ENCODE results near the gene DMC1.

DNA sequence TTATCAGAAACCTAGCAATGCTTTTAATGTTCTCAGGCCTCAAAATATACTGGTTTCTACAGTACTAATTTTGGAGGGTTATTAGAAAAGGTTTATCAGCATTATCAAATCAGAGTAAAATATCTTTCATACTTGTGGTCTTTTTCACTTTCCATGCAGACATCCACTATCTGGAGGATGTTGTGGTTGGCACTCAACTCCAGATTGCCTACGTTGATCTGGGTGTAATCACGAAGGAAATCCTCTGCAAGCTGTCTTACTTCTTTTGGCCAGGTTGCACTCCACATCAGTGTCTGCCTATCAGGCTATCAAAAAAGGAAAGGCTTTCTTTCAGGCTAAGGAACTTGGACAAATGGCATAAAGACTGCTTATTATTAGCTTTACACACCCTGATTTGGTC, 75.5 kb downstream of the DMC1 start:
- TF ChIP-seq, protein P1, sequence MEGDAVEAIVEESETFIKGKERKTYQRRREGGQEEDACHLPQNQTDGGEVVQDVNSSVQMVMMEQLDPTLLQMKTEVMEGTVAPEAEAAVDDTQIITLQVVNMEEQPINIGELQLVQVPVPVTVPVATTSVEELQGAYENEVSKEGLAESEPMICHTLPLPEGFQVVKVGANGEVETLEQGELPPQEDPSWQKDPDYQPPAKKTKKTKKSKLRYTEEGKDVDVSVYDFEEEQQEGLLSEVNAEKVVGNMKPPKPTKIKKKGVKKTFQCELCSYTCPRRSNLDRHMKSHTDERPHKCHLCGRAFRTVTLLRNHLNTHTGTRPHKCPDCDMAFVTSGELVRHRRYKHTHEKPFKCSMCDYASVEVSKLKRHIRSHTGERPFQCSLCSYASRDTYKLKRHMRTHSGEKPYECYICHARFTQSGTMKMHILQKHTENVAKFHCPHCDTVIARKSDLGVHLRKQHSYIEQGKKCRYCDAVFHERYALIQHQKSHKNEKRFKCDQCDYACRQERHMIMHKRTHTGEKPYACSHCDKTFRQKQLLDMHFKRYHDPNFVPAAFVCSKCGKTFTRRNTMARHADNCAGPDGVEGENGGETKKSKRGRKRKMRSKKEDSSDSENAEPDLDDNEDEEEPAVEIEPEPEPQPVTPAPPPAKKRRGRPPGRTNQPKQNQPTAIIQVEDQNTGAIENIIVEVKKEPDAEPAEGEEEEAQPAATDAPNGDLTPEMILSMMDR (IDR thresholded peaks at IDR 0.05), result no peak
- TF ChIP-seq TCF7L2 (IDR thresholded peaks at IDR 0.05; ENCODE audit: low read depth, low read length), result no peak
